HG02970 (cell line): Measurements from ENCODE around the gene KCNG2.
"Not testable (repeated sequence)": the region's sequence is repeated elsewhere in the genome, so short reads cannot be mapped to it uniquely, and the experiment has no call there.

Experiments
- ATAC-seq: cut with Tn5 transposase; IDR thresholded peaks from one replicate; pipeline ENCODE4 v1.9.1; 2021; ENCODE audit warnings: mild to moderate bottlenecking, moderate library complexity, moderate number of reproducible peaks; ENCODE audit not compliant: unreplicated experiment, low FRiP score

Gene KCNG2

DNA sequence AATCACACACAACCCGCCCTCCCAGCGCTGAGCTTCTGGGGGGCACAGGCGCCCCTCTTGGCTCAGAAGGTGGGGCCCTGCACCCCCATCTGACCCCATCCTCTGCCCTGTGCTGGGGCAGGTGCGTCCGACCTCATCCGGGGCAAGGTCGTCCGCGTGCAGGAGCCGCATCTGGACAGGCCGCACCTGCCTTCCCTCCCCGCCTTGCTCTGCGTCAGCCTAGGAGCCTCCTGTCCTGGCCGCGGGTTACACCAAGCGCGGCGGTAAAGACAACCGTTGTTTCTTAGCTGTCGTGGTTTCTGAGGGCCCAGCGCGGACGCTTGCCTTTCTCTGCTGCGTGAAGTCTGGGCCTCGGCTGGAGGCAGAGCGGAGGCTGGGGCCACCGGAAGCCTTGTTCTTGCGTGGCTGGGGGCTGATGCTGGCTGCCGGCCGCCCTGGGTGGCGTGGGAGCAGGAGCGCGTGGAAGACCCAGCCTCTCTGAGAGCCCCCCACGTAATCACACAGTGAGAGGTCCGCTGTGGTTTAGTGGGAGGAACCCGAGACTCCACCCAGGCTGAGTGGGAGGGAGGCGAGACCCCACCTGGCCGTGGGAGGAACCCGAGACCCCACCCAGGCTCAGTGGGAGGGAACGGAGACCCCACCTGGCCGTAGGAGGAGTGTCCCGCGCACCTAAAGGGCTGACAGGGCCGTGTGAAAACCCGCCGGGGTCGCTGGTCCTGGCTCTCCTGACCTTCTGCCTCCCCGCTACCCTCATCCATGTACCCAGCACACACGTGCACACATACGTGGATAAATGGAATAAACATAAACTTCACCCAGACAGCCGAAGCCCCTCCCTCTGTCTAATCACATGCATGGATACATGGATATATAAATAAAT is 51.8 kb downstream of the KCNG2 start:
- no peak for ATAC-seq

DNA sequence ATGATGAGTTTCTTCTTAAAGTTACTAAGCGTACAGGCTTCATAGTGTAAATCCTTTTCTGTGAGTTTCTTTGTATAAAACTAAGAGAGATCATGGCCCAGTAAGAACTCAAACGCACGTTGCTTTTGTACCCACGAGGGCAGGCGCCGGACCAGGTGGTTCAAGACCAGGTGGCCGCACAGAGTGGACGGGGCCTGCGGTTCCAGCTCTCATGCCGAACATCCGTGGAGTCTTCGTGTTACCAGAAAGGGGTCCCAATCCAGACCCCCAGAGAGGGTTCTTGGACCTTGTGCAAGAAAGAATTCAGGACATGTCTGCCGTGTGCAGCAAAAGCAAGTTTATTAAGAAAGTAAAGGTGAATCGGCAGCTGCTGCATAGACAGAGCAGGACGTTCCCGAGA is 53.0 kb downstream of the KCNG2 start:
- no peak for ATAC-seq

DNA sequence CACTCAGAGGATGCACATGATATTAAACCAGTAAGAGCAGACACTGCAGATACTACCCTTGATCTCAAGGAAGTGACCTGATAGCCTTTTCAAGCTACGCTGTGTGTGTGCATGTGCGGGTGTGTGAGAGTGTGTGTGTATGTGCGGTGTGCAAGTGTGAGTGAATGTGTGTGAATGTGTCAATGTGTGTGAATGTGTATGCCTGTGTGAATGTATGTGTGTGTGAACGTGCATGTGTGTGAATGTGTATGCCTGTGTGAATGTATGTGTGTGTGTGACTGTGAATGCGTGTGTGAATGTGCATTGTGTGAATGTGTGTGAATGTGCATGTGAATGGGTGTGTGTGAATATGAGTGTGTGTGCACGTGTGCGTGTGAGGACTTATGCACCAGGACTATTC is 53.8 kb downstream of the KCNG2 start:
- ATAC-seq = no peak

DNA sequence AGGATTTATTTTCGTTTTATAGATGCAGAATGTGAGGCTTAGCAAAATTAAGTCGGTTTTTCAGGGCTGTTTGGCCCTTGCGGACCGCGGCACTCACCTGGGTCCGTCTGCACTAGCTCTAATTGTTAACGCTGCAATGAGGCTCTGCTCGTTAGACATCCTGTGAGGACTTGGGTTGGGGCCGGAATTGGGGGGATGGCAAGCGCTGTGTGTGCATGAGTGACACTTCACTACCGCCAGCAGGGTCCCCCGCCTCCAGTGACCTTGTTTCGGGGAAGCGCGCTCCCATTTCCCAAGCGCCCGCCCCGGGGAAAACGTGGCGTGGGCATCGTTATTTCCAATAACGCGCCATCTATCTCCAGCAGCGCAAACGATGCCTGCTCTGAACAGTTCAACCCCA is 54.2 kb downstream of the KCNG2 start:
- no peak for ATAC-seq

DNA sequence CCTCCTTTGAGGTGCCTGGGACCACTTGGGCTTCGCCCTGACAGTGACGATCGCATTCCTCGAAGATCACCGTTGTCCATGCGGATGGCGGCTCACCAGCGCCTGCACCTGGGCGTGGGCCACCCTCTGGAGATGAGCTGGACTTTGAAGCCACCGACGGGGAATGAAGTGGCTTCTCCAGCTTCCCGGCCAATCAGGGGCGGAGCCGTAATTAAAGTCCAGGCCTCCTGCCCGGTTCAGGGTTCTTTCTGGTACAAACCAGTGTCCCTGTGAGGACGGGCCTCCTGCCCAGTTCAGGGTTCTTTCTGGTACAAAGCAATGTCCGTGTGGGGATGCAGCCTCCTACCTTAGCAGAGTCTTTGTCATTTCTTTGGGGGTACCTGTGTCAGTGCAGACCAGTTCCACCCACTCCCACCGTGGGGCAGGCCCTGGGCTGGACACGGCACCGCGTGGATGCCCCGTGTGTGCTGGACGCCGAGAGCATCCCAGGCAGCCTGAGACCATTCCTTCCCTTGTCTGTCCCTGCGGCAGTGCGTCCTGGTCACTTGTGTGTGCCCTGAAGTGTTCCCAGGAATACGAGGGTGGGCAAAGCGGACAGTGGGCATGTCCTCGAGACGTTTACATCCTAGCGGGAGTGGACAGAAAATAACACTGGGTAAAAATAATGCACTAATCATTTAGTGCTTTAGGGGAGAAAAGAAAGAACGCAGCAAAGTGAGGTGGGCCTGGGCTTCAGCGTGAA is 55.0 kb downstream of the KCNG2 start:
- no peak for ATAC-seq

DNA sequence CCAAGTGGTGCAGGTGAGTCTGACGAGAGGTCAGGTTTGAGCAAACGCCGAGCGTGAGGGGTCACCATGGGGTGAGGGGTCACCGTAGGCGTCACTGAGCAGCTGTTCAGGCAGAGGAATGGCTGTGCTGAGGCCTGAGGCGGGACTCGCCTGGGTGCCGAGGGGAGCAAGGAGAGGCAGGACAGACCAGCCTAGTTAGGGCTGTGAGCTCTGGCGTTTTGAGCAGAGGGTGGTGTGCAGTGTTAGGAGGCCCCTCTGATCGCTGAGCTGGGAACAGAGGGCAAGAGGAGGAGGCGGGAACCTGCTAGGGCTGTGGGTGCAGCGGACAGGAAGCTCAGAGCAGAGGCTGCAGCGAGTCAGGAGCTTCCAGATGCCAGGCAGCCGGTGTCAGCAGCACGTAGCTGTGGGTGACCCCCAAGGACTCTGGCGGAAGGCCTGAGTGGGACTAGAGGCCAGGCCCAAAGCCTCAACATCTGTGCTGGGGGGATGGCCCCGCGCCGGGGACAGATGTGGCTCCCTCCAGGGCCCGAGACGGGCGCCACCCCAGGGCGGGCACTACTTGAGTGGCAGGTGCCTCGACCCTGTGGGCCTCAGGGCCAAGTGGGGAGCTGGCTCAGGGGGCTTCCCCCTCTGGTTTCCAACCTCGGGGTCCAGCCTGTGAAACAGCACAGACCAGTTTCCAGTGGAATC is 55.7 kb downstream of the KCNG2 start:
- ATAC-seq = no peak

DNA sequence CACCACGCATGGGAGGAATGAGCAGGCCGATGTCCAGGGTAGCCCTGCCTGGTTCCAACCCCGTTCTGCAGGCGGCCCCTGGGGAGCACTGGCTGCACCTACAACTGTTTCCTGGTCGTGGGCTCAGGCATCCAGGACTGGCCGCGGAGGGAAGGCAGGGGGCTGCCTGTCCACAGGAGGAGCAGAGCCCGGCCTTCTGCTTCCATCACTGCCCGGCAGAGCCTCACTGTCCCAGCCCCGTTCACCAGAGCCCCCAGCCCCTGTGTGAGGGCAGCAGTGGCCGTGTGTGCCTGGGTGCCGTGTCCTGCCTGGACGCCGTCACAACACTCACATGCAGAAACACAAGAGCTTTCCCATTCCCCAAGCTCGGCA is 56.2 kb downstream of the KCNG2 start:
- ATAC-seq = no peak

DNA sequence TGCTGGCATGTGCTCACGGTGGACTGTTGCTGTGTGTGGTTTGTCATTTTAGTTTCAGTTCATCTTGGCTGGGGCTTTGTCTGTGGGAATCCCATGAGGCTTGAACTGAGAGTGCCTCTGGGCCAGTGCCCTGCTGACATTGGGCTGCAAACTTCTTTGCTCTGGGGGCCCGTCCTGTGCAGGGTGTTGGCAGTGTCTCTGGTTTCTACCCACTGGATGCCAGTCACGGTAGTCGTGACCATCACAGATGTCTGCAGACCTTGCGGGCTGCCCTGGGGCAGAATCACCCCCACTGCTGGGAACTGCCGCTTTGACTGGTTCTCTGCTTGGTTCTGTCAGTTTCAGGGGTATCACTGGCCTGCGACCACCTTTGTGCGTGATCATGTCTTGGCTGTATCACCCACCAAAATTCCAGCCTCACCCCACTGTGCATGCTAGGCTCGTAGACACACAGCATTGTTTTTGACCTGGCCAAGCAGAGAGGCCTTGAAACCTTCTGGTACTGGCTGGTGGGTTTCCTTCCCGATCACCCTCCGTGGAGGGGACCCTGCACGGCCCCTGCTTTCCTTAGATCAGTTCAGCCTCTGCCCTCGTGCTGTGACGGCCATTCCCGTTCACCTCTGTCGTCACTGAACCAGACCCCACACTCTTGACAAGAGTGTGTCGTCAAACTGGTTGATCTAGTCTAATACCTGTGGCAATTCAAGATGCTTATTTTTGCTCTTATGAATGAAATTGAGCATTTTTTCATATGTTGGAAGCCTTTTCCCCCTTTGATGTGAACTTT is 57.6 kb downstream of the KCNG2 start:
- no peak for ATAC-seq

DNA sequence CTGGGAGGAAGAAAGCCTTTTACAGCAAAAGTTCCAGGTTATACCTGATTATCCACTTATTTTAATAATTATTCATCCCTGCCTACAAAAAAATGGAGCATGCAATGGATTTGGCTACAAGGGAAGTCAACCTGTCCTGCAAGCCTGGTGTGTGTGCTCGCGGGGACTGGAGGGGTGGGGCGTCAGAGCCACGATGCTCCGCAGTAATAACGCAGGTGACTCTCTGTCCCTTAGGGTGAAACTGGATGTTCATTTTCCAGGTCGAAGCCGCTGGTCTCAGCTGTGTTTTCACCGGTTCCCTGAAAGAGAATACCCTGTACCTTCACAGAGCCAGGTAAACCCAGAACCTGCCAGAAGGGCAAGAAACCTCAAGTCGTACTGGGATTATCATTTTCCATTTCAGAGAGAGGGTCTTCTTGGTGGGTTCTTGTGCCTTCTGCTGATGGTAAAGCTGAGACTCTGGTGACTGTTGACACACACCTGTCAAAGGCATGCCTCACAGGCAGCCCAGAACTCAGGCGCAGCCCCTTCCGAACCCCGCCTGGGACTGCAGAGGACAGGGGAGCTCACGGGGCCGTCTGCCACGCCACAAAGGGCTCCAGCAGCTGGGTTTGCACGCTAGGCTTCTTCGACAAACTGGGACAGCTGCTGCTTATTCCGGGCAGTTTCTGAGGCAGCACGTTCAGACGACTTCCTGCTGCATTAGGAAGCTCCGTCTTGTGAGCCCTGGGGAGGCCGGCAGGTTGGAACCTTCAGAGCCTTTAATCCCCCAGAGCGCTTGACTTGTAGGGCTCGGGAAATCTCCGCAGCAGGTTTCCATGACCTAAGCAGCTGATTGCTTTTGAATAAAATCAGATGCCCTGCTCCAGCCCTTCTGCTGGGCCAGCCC is 58.6 kb downstream of the KCNG2 start:
- ATAC-seq = no peak

DNA sequence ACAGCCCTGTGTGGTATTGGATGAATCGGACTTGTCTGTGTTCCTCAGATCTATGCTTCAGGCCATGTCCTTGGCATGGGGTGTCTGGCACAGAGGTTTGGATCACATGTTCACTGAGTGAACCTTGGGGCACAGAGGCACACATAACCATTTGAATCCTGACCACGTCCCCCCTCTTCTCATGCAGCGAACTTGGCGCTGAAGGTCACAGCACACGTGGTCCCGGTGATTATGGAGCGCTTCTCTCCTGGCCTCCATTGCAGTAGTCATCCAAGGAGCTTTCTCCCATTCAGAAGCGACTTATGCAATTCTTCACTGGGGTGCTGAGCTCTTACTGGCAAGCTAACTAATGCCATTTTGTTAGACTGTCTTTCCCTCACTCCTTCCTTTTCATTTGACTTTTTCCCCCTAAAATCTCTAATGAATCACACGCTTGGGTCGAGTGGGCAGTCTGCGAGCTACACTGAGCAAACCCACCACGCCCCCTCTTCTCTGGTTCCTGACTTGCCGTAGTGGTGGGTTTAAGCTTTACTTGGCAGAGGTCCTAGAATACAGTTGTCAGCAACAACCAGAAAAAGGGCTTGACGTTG is 59.4 kb downstream of the KCNG2 start:
- ATAC-seq = no peak

DNA sequence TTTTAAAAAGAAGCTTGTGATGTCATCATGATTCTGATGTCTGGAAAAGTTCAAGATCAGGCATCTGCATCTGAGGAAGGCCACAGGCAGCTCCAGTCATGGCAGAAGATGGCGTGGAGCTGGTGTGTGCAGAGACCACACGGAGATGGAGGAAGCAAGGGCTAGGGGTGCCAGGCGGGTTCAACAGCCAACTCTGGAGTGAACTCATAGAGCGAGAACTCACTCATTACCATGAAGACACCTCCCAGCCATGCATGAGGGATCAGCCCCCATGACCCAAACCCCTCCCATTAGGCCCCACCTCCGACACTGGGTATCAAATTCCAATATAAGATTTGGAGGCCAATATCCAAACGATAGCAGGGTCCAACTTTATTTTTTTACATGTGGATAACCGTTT is 61.6 kb downstream of the KCNG2 start:
- ATAC-seq = no peak

DNA sequence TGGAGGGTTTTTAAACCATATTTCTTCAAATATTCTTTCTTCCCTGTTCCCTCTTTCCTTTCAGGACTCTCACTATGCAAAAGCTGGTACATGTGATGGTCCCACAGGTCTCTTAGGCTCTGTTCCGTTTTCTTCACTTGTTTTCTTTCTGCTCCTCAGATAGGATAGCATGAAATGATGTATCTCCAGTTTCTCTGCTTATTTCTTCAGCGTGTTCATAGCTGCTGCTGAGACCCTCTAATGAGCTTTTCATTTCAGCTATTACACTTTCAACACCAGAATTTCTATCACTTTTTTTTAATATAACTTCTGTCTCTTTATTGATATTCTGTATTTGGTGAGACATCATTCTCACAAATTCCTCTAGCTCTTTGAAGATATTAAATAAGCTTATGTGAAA is 63.9 kb downstream of the KCNG2 start:
- ATAC-seq = no peak

DNA sequence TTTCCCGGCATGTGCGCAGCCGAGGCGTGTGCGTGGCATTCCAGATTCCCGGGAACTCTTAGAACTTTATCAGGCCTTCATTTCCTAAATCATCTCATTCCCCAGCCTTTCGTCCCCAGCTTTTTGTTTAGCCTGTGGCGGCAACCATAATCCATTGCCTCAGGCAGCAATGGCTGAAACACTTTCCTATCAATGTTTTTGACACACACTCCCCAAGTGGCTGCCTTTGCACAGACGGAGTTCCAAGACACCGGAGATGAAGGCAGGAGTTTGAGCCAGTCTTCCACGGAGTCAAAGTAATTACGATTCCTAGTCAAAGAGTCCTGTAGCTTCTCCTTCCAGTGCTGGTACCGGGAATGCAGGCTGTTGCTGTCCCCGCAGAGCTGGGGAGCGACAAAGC is 64.8 kb downstream of the KCNG2 start:
- ATAC-seq = no peak

DNA sequence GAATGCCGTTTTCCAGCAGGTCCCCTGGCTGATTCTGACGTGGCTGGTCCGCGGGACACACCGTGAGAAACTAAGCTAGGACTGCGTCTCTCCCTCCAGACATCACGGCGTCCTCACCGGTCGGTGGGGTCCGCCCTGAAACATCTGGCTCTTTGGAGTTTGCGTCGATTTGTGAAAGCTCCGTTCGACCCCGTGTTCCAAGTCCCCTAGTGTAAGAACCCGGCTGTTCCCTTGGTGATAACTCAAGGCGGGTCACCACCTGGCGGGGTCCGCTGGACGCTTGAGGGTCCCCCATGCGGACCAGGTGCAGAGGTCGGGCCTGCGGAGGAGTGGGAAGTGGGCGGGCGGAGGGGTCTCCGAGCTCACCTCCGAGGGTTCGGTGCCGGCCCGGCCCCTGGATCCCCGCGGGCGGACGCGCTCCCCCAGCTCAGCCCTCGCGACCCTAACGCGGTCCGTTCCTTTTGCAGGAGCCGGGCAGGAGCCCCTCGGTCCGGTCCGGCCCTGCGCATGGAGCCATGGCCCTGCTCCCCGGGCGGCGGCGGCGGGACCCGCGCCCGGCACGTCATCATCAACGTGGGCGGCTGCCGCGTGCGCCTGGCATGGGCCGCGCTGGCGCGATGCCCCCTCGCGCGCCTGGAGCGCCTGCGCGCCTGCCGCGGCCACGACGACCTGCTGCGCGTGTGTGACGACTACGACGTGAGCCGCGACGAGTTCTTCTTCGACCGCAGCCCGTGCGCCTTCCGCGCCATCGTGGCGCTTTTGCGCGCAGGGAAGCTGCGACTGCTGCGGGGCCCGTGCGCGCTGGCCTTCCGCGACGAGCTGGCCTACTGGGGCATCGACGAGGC is 65.6 kb downstream of the KCNG2 start:
- ATAC-seq = no peak

DNA sequence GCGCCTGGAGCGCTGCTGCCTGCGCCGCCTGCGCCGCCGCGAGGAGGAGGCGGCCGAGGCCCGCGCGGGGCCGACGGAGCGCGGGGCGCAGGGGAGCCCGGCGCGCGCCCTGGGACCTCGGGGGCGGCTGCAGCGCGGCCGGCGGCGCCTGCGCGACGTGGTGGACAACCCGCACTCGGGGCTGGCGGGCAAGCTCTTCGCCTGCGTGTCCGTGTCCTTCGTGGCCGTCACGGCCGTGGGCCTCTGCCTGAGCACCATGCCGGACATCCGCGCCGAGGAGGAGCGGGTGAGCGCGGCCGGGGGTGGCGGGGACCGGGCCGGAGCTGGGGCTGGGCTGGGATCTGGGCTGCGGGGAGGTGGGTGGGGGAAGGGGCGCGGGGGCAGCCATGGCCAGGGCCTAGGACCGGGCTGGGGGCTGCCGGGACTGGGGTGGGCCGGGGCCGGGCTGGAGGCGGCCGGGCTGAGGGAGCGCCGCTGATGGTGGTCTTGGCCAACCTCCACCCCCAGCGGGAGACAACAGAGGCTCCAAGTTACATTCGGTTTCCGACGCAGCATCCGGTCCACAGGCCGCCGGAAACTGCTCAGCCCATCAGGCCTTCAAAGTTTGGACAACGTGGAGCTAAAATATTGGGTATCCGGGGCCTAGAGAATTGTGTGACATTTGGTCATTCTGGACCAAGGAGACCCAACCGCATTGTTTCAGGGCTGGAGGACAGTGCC is 66.4 kb downstream of the KCNG2 start:
- ATAC-seq = no peak

DNA sequence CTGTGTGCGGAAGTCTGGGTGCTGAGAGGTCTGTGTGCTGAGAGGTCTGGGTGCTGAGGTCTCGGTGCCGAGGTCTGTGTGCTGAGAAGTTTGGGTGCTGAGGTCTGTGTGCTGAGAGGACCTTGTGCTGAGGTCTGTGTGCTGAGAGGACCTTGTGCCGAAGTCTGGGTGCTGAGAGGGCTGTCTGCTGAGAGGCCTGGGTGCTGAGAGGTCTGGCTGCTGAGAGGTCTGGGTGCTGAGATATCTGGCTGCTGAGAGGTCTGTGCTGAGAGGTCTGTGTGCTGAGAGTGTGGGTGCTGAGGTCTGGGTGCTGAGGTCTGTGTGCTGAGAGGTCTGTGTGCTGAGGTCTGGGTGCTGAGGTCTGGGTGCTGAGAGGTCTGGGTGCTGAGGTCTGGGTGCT is 67.2 kb downstream of the KCNG2 start:
- not testable (repeated sequence) for ATAC-seq

DNA sequence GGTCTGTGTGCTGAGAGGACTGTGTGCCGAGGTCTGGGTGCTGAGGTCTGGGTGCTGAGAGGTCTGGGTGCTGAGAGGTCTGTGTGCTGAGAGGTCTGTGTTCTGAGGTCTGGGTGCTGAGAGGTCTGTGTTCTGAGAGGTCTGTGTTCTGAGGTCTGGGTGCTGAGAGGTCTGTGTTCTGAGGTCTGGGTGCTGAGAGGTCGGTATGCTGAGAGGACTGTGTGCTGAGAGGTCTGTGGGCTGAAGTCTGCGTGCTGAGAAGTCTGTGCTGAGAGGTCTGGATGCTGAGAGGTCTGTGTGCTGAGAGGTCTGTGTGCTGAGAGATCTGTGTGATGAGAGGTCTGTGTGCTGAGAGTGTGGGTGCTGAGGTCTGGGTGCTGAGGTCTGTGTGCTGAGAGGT is 68.2 kb downstream of the KCNG2 start:
- ATAC-seq = not testable (repeated sequence)
